A673 (cell line): ENCODE results near the gene DOK3. TPM values are rescaled to one million over a fixed set of nuclear protein-coding genes. Genes with fewer than 3 reads are reported as not detected.

ENCODE experiments used
- BruUV-seq: library from RNA; stranded (reverse); fragments of 400-500 nt; replicated peaks from 2 replicates; lab custom pipeline; 2021; lab: Mats Ljungman, UMichigan
- CTCF ChIA-PET: fragments of 300-600 bp; sonication (Branson Sonifier 250); formaldehyde crosslinking; loops from one replicate; lab custom pipeline; 2022; ENCODE audit warnings: antibody characterized with exemption; lab: Charles Lee
- POLR2A ChIA-PET: fragments of 300-600 bp; sonication (Branson Sonifier 250); formaldehyde crosslinking; loops from one replicate; lab custom pipeline; 2022; ENCODE audit warnings: antibody characterized with exemption; ENCODE audit not compliant: low non-redundant PET; lab: Charles Lee
- DNase-seq: peaks from one replicate; pipeline ENCODE4 v3.0.0-alpha.2; 2015; ENCODE audit warnings: low spot score
- H3K27ac ChIP-seq: fragments of 200-600 bp; sonication (generic); 2 replicates; pipeline ENCODE4 v1.5.1; 2016; ENCODE audit warnings: mixed run types, low read depth, mild to moderate bottlenecking, mixed read lengths, antibody characterized with exemption, low read length; ENCODE audit not compliant: poor library complexity, severe bottlenecking
- H3K27me3 ChIP-seq: fragments of 200-600 bp; sonication (generic); replicated peaks from 2 replicates; pipeline ENCODE4 v1.6.1; 2017; ENCODE audit warnings: mixed run types, low read depth, mild to moderate bottlenecking, mixed read lengths, antibody characterized with exemption, low read length; ENCODE audit not compliant: insufficient read depth, poor library complexity
- H3K36me3 ChIP-seq: fragments of 200-600 bp; sonication (generic); 2 replicates; pipeline ENCODE4 v1.6.1; 2016; ENCODE audit warnings: mixed run types, mild to moderate bottlenecking, mixed read lengths, antibody characterized with exemption, low read length; ENCODE audit not compliant: insufficient read depth, poor library complexity, severe bottlenecking
- H3K4me1 ChIP-seq: fragments of 200-600 bp; sonication (generic); 2 replicates; pipeline ENCODE4 v1.6.1; 2017; ENCODE audit warnings: mixed run types, mild to moderate bottlenecking, mixed read lengths, antibody characterized with exemption, low read length; ENCODE audit not compliant: insufficient read depth, poor library complexity, severe bottlenecking
- H3K4me3 ChIP-seq: fragments of 200-600 bp; sonication (generic); 2 replicates; pipeline ENCODE4 v1.5.1; 2016; ENCODE audit warnings: low read depth, mixed run types, mild to moderate bottlenecking, mixed read lengths, low read length; ENCODE audit not compliant: poor library complexity, severe bottlenecking
- H3K9me3 ChIP-seq: fragments of 200-600 bp; sonication (generic); 2 replicates; pipeline ENCODE4 v1.6.1; 2016; ENCODE audit warnings: mixed run types, low read depth, mild to moderate bottlenecking, mixed read lengths, antibody characterized with exemption, low read length; ENCODE audit not compliant: poor library complexity, severe bottlenecking
- EZH2 ChIP-seq: fragments of 200-600 bp; sonication (generic); IDR thresholded peaks from 2 replicates; pipeline ENCODE4 v1.6.1; 2017; ENCODE audit warnings: borderline replicate concordance, low read depth, mild to moderate bottlenecking, mixed read lengths, antibody characterized with exemption, low read length; ENCODE audit not compliant: poor library complexity, severe bottlenecking
- intact Hi-C: fragments of 100-400 bp; cut with micrococcal nuclease; formaldehyde crosslinking; loops from one replicate; pipeline ENCODE4 v1.10.0; 2022; ENCODE audit not compliant: unreplicated experiment
- total RNA-seq: library from RNA; stranded (reverse); gene quantifications from 2 replicates; pipeline ENCODE4 v1.2.3, GENCODE V29; 2021
- TF ChIP-seq, protein P1 (sequence below): fragments of 300-800, 200-600 bp; sonication (generic); conservative IDR thresholded peaks from 2 replicates; pipeline ENCODE4 v1.5.1; 2017; ENCODE audit warnings: low read depth, mild to moderate bottlenecking, antibody characterized with exemption, low read length, moderate library complexity, mixed read lengths

The DOK3 gene
- total RNA-seq, 1 experiment from 2014 or later: 15.0 TPM

DNA sequence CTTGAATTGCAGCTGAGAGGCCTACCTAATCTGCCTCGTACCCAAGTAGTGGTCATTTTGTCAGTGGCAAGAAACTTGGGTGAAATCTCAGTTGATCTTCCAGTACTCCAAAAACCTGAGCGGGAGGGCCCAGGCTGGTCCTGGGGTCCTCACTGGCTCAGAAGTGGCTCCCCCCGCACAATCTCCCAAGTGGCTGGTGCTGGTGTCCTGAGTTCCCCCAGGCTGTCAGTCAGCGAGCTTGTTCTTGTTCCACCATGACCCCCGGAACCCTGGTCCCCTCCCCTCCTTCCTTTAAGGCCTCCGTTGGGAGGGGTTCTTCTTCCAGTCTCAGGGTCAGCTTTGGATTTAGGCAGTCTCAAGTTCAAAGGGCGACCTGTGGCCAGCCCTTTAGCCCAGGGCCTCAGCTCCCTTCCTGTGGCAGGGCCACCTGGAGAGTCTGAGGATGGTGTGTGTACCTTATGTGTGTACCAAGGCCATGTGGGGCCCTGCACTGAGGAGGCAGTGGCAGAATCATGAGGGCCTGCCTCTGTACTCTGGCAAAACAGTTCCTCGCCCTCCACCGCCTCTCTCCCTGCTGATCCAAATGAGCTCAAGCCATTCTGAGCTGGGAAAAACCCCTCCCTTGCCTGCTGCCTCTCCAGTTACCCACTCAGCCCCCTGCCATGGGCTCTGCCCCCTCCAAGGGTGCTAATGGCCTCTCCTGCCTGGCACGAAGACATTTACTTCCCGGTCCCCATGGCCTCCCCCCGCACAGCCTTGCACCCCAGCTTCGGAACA, 31.7 kb downstream of the DOK3 start:
- Histone ChIP-seq H3K4me3 (no peak overlapping the region), H3K9me3 (no peaks in the 10 kb centered on the region), H3K27me3 (no peaks in the 10 kb centered on the region), H3K27ac (no peak overlapping the region), H3K36me3 (no peaks in the 10 kb centered on the region), H3K4me1 (peaks cover 4% of the 10 kb centered on the region)
- TF ChIP-seq EZH2: no peak
- TF ChIP-seq, protein P1, sequence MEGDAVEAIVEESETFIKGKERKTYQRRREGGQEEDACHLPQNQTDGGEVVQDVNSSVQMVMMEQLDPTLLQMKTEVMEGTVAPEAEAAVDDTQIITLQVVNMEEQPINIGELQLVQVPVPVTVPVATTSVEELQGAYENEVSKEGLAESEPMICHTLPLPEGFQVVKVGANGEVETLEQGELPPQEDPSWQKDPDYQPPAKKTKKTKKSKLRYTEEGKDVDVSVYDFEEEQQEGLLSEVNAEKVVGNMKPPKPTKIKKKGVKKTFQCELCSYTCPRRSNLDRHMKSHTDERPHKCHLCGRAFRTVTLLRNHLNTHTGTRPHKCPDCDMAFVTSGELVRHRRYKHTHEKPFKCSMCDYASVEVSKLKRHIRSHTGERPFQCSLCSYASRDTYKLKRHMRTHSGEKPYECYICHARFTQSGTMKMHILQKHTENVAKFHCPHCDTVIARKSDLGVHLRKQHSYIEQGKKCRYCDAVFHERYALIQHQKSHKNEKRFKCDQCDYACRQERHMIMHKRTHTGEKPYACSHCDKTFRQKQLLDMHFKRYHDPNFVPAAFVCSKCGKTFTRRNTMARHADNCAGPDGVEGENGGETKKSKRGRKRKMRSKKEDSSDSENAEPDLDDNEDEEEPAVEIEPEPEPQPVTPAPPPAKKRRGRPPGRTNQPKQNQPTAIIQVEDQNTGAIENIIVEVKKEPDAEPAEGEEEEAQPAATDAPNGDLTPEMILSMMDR: no peak
- intact Hi-C loops: no loop called here
- no peak for DNase-seq
- POLR2A ChIA-PET: no interaction called here
- BruUV-seq: no TSS peak
- CTCF ChIA-PET: no interaction called here

DNA sequence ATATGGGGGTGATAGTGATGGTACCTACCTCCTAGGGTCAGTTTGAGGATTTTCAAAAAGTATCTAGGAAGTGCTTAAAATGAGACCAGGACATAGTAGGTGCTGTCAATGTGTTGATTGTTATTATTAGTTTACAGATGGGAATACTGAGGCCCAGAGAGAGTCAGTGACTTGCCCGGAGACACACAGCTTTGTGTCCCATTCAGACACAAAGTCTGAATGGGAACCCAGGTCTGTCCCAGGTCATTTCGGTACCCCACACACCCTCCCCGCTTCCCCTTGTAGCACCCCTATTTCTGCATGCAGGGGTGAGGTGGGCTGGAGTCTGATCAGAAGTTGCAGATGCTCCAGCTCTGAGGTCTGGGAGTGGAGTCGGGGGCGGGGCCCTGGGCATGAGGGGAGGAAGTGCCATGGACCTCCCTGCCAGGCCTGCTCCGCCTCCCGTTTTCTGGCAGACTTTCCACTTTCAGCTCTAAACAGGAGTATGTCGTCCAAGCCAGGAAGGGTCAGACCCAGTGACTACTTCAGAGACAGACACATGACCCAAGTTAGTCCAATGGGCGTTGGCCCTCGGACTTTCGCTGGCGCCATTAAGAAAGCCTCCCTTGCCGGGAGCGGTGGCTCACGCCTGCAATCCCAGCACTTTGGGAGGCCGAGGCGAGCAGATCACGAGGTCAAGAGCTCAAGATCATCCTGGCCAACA, 32.9 kb downstream of the DOK3 start:
- ChIA-PET CTCF (no interaction called here), POLR2A (no interaction called here)
- TF ChIP-seq, protein P1: no peak
- no peak for TF ChIP-seq EZH2
- Histone ChIP-seq H3K27me3 (no peaks in the 10 kb centered on the region), H3K9me3 (no peaks in the 10 kb centered on the region), H3K4me3 (no peak overlapping the region), H3K27ac (no peak overlapping the region), H3K36me3 (peaks cover 4% of the 10 kb centered on the region), H3K4me1 (peaks cover 10% of the 10 kb centered on the region)
- DNase-seq: no peak
- intact Hi-C loops: no loop called here
- BruUV-seq: no TSS peak

DNA sequence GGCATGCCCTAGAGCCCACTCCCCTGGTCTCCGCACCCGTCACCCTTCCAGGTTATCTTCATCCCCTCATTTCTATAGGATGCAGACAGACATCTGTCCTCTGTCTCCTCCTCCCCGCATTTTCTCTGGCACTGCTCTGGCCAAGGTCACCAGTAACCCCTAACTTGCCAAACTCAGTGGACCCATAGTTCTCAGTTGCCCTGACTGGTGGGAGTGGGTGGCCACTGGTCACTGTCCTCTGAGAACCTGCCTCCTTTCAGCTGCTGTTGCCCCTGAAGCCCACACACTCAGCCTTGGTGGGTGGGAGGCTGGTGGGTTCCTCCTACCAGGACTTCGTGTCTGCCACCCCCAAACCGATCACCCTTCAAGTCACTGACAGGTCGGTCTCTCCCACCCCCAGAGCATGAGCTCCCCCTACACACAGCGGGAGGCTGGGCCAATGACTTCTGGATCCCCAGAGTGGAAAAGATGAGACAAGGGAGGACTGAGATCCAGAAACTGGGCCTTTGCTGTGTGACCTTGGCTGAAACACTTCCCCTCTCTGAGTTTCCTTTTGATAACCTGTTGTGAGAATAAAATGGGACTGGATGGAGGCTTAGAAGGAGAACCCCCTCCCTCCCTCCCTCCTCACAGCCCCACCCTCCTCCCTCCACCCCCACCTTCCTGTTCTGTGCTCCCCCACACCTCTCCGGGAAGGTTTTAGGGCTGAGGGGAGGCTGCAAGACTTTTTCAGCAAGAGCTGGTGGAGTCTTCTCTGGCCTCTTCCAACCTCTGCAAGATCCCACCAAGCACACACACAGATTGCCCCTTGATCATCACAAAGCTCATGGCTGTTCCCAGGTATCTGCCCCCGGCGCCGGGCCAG, 33.8 kb downstream of the DOK3 start:
- BruUV-seq: no TSS peak
- Histone ChIP-seq H3K27ac (no peak overlapping the region), H3K9me3 (no peaks in the 10 kb centered on the region), H3K4me3 (no peak overlapping the region), H3K4me1 (peaks cover 19% of the 10 kb centered on the region), H3K27me3 (no peaks in the 10 kb centered on the region), H3K36me3 (peaks cover 9% of the 10 kb centered on the region)
- intact Hi-C loops: no loop called here
- CTCF ChIA-PET: no interaction called here
- no peak for DNase-seq
- TF ChIP-seq, protein P1: no peak
- no peak for TF ChIP-seq EZH2
- POLR2A ChIA-PET: no interaction called here
